HG03139 (cell line): ENCODE data around the gene SORT1.
"Not testable (repeated sequence)": the region's sequence is repeated elsewhere in the genome, so short reads cannot be mapped to it uniquely, and the experiment has no call there.

ENCODE experiments used
- ATAC-seq: cut with Tn5 transposase; IDR thresholded peaks from one replicate; pipeline ENCODE4 v1.9.1; 2021; ENCODE audit not compliant: unreplicated experiment

The SORT1 gene

GRCh38 chr1:109300650-109301151, 97.0 kb downstream of the SORT1 start:
- no peak for ATAC-seq

DNA sequence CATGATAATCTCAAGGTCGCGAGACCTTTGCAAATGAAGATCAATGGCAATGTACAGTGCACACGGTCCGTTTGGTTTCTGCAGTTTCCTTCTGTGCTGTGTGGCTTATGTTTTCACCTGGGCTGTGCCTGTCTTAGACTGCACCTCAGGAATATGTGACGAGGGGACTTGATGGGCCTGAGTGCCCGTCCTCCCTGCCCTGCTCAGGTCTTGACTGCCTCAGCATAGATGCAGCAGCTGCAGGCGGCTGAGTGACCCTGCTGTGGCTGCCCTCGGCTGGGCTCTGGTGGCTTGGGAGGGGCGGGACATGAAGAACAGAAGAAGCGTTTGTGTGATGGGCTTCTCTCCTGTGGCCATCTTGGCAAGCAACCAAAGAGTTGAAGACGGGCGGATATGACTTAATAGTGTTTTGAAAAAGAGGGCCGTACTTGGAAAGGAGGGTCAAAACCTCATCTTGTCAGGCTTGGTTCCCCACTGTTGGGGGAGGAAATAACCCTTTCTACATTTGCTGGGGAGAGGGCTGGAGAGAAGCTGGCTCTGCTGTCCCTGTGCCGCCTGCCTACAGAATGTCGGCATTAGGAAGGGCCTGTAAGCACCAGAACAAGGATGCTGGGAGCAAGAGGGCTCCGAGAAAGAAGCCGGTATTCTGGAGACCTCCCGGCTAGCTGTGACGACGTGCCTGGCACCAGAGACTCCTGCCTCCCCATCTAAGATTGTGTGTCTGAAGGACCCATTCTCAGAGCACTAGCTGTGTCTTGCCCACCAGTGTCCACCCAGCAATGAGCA, 98.0 kb downstream of the SORT1 start:
- no peak for ATAC-seq

GRCh38 chr1:109298666-109299557, 98.8 kb downstream of the SORT1 start:
- no peak for ATAC-seq

GRCh38 chr1:109296782-109297181, 100.9 kb downstream of the SORT1 start:
- no peak for ATAC-seq

DNA sequence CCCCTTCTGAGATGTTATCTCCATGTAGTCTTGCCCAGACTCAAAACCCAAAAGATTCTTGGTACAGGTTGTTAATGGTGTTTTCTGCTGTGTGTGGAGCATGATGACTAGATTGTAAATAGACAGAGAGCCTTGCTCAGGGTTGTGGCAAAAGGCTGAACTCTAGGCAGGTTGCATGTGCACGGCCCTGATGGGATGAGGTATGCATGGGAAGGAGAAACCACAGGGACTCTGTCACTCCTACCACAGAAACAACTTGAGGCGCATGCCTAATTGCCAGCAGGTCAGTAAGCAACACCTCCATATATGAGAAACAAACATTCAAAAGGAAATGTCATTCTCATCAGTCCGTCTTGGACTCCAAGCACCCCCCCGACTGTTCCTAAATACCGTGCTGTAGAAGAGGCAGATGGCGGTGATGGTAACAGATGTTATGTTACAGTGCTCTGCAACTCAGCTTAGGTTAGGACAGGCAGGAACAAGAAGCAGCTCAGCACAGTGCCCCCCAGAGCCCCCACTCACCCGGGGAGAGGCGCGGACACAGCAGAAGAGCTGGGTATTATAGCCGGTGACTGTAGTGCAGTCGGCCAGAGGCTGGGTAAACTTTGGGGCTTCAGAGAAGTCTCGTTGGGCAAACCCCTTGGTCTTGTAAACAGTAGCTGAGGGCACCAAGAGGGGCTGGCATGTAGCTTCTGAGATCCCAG, 101.9 kb downstream of the SORT1 start:
- ATAC-seq, result no peak

- ATAC-seq, result no peak
Measured at GRCh38 chr1:109294481-109294880, 103.2 kb downstream of the SORT1 start.

DNA sequence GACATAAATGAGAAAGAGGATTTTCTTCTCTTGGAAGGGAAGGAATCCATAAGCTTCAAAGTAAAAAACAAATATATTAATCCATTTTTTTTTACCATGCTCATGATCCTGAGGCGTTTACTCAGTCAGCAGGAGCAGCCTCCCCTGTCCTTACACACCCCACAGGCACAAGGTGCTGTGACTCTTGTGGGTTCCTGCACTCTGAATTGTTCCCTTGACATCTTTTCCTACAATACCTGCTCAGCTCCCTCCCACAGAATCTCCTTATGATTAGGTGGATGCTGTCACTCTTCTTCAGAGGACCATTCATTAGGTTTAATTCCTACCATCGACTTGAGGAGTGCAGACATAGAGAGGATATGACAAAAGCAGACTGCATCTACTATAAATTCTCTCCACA, 104.7 kb downstream of the SORT1 start:
- ATAC-seq, result no peak

DNA sequence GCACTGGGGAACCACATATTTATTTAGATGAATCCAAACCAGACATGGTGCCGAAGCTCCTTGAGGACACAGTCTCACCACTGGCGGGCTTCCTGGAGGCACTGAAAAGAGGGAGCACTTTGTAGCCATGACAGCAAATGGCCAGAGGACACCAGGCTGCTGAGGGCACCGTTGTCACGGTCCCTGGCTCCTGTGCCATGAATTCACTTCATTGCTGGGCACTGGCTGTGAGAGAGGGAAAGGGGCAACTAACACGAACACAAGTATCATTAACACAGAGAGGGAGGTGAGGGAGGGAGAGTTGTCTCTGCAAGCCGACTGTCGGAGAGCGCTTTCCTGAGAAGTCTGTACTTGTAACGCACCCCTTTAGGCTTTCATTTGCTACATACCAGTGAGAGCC, 105.4 kb downstream of the SORT1 start:
- no peak for ATAC-seq

GRCh38 chr1:109290998-109291397, 106.7 kb downstream of the SORT1 start:
- ATAC-seq, result no peak

DNA sequence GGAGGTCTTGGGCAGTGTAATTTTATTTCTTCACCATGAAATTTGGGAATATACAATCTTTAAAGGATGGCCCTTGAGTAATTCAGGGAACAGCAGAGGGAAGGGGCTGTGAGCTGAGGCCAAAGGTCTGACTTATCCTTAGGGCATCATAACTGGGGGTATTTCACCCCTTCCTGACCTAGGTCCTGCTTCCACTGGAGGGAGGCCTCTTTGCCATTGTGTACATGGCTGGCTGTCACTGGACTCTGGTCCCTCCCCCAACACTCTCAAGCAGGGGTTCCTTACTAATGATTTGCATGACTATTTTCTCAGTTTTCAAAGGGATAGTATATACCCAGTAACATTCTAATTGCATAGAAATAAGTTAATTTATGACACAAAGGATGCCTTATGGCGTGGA, 107.6 kb downstream of the SORT1 start:
- no peak for ATAC-seq

DNA sequence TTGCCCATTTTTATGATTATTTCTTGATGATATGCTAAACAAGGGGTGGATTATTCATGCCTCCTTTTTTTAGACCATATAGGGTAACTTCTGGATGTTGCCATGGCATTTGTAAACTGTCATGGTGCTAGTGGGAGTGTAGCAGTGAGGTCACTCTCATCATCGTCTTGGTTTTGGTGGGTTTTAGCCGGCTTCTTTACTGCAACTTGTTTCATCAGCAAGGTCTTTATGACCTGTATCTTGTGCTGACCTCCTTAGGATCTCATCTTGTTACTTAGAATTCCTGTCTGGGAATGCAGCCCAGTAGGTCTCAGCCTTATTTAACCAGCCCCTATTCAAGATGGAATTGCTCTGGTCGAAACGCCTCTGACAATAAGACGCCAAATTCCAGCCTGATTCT, 111.0 kb downstream of the SORT1 start:
- not testable (repeated sequence) for ATAC-seq

GRCh38 chr1:109283748-109284600, 113.7 kb downstream of the SORT1 start:
- ATAC-seq, result no peak

- ATAC-seq, result peak; percentile 89
Measured at GRCh38 chr1:109282952-109283747, 114.6 kb downstream of the SORT1 start, which contains the start of gene PSRC1. Gene PSRC1, minus strand, starts transcription at chr1:109283145.

DNA sequence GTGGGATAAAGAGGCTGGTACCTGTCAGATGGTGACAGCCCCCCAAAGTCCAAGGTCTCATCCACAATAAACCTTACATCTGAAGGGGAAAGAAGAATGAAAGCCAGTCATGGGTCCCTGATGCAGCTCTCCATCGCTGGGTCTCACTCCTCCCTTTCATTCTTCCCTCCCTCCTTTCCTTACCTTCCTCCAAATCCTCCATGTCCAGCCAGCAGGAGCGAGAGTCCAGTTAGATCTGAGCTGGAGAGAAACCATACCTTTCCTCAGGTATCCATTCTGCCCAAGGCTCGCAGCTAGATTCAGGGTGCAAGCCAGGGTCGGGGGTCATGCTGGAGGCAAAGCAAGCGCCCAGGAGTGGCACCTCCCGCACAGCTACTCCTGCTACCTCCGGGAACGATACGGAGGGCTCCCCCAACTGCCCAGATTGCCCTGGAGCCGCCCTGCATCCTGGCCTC, 115.2 kb downstream of the SORT1 start:
- ATAC-seq, result no peak

DNA sequence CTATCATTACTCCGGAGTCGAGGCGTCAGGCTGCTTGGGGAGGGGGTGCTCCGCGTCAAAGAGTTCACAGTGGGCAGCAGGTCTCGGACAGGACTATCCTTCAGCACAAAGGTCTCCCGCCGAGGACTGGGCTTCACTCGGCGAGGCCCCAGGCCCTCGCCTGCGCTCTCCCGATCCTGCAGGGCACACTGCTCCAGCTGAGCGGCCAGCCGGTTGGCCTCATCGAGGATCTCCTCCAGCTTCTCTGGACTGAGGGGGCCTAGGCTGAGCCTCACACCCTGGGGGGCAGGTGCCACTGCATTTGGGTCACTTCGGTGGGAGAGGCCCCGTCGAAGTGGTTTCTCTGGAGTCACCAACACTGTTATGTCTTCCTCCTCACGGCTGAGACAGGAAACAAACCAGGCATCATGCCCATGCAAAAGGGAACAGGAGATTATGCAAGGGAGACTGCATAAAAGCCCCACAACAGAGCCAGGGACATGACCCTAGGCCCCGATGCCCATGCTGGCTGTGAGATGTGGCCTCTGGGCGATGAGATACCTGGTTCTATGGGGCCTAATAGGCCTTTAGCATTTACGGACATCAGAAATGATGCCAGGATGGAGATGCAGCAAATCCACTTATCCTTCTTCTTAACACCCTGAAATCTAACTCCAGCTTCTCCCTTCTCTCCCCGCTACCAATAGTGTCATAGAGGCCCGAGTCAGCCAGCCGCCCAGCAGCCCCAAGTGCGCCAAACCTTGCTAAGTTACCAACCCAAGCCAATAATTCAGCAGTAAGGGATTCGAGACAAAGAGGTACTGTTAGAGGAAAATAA, 115.8 kb downstream of the SORT1 start:
- no peak for ATAC-seq

DNA sequence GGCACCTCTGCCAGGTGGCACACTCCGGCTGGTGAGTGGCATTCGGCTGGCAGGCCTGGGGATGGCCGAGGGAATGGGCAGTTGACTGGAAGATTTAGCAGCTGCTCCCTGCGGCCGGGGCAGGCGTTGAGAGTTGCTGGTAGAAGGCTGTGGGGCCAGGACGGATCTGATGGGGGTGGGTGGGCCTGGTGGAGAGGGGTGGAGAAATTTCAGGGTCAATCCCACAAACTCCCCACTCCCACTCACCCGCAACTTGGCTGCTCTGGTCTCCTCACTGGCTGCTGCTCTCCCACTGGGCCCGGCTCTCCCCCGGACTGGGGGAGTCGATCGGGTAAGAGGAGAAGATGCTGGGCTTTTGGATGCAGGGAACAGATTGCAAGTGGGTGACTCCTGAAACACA, 116.9 kb downstream of the SORT1 start:
- ATAC-seq, result no peak

- ATAC-seq, result no peak
Measured at GRCh38 chr1:109279615-109280278, 118.0 kb downstream of the SORT1 start.
